Stimulated activated CD8-positive, alpha-beta memory T cell treated with anti-CD3 and anti-CD28 coated beads, Interleukin-4, amount 100 ng/mL, for 48 hours (primary cell): ENCODE data around the gene SRGAP2C.
"Not testable (repeated sequence)": the region's sequence is repeated elsewhere in the genome, so short reads cannot be mapped to it uniquely, and the experiment has no call there.

Source experiments
- DNase-seq: peaks from one replicate; pipeline ENCODE4 v3.0.0-alpha.2; 2020

The SRGAP2C gene

GRCh38 chr1:121230636-121231035 is 45.9 kb downstream of the SRGAP2C start:
- not testable (repeated sequence) for DNase-seq

- DNase-seq: not testable (repeated sequence)
Measured at GRCh38 chr1:121232445-121233125, 47.8 kb downstream of the SRGAP2C start.

GRCh38 chr1:121234090-121234759 is 49.5 kb downstream of the SRGAP2C start:
- not testable (repeated sequence) for DNase-seq

GRCh38 chr1:121238384-121238783 is 53.6 kb downstream of the SRGAP2C start:
- not testable (repeated sequence) for DNase-seq

- DNase-seq: not testable (repeated sequence)
Measured at GRCh38 chr1:121243913-121244312, 59.1 kb downstream of the SRGAP2C start.

- DNase-seq: not testable (repeated sequence)
Measured at GRCh38 chr1:121246399-121246798, 61.6 kb downstream of the SRGAP2C start.

GRCh38 chr1:121252656-121253055 is 67.9 kb downstream of the SRGAP2C start:
- DNase-seq: not testable (repeated sequence)

- DNase-seq: not testable (repeated sequence)
Measured at GRCh38 chr1:121254618-121255017, 69.8 kb downstream of the SRGAP2C start.

- not testable (repeated sequence) for DNase-seq
Measured at GRCh38 chr1:121257632-121258031, 72.9 kb downstream of the SRGAP2C start.

GRCh38 chr1:121258134-121258533 is 73.4 kb downstream of the SRGAP2C start:
- DNase-seq: not testable (repeated sequence)

- DNase-seq: not testable (repeated sequence)
Measured at GRCh38 chr1:121260205-121260604, 75.4 kb downstream of the SRGAP2C start.

GRCh38 chr1:121262163-121262562 is 77.4 kb downstream of the SRGAP2C start:
- DNase-seq: not testable (repeated sequence)

- not testable (repeated sequence) for DNase-seq
Measured at GRCh38 chr1:121263789-121264244, 79.0 kb downstream of the SRGAP2C start.

GRCh38 chr1:121267072-121267471 is 82.3 kb downstream of the SRGAP2C start:
- not testable (repeated sequence) for DNase-seq

- DNase-seq: not testable (repeated sequence)
Measured at GRCh38 chr1:121269309-121269708, 84.5 kb downstream of the SRGAP2C start.

- DNase-seq: not testable (repeated sequence)
Measured at GRCh38 chr1:121269973-121270372, 85.2 kb downstream of the SRGAP2C start.

- not testable (repeated sequence) for DNase-seq
Measured at GRCh38 chr1:121271143-121271715, 86.5 kb downstream of the SRGAP2C start.

- DNase-seq: not testable (repeated sequence)
Measured at GRCh38 chr1:121275435-121275834, 90.7 kb downstream of the SRGAP2C start.

- not testable (repeated sequence) for DNase-seq
Measured at GRCh38 chr1:121278202-121278601, 93.4 kb downstream of the SRGAP2C start.

- not testable (repeated sequence) for DNase-seq
Measured at GRCh38 chr1:121278777-121279547, 94.2 kb downstream of the SRGAP2C start.

GRCh38 chr1:121279548-121279898 is 94.7 kb downstream of the SRGAP2C start:
- not testable (repeated sequence) for DNase-seq

GRCh38 chr1:121280699-121281317 is 96.0 kb downstream of the SRGAP2C start:
- not testable (repeated sequence) for DNase-seq
